ENCODE results near the gene ARID3A. TPM values are rescaled to one million over a fixed set of nuclear protein-coding genes. Genes with fewer than 3 reads are reported as not detected.
A peak's percentile ranks its signal among the peaks of the same experiment; 100 is the strongest.

ARID3A gene
- total and polyA plus RNA-seq, 7 donors: 2.3 to 6.7 (median 4.2) TPM

GRCh38 chr19:940591-941291 lies 14.9 kb downstream of the ARID3A start:
- TF ChIP-seq, protein P1, sequence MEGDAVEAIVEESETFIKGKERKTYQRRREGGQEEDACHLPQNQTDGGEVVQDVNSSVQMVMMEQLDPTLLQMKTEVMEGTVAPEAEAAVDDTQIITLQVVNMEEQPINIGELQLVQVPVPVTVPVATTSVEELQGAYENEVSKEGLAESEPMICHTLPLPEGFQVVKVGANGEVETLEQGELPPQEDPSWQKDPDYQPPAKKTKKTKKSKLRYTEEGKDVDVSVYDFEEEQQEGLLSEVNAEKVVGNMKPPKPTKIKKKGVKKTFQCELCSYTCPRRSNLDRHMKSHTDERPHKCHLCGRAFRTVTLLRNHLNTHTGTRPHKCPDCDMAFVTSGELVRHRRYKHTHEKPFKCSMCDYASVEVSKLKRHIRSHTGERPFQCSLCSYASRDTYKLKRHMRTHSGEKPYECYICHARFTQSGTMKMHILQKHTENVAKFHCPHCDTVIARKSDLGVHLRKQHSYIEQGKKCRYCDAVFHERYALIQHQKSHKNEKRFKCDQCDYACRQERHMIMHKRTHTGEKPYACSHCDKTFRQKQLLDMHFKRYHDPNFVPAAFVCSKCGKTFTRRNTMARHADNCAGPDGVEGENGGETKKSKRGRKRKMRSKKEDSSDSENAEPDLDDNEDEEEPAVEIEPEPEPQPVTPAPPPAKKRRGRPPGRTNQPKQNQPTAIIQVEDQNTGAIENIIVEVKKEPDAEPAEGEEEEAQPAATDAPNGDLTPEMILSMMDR (IDR thresholded peaks at IDR 0.05): no peak
- H3K27ac ChIP-seq: peak overlapping the region; percentile 80
- intact Hi-C loops (cut with DNase I): no loop called here
- no peaks in the 10 kb centered on the region for H3K9me3 ChIP-seq
- peaks cover 10% of the 10 kb centered on the region for H3K4me1 ChIP-seq
- peaks cover 0 to 1% (median 0%) of the 10 kb centered on the region in 3 donors for H3K27me3 ChIP-seq (ENCODE audit: insufficient read depth in 3 of 3, low read length in 2 of 3)
- WGBS, 3 donors: 23 to 38% (median 26%) methylated on average over 49 to 64 of the region's 64 CpGs
- peak; percentile 68 to 83 (median 78) for ATAC-seq
- peak overlapping the region; percentile 58 for H3K4me3 ChIP-seq
- DNase-seq: peak; percentile 75 to 83
- H3K36me3 ChIP-seq (ENCODE audit: insufficient read depth in 1 of 2, low read depth in 1 of 2): no peaks in the 10 kb centered on the region

DNA sequence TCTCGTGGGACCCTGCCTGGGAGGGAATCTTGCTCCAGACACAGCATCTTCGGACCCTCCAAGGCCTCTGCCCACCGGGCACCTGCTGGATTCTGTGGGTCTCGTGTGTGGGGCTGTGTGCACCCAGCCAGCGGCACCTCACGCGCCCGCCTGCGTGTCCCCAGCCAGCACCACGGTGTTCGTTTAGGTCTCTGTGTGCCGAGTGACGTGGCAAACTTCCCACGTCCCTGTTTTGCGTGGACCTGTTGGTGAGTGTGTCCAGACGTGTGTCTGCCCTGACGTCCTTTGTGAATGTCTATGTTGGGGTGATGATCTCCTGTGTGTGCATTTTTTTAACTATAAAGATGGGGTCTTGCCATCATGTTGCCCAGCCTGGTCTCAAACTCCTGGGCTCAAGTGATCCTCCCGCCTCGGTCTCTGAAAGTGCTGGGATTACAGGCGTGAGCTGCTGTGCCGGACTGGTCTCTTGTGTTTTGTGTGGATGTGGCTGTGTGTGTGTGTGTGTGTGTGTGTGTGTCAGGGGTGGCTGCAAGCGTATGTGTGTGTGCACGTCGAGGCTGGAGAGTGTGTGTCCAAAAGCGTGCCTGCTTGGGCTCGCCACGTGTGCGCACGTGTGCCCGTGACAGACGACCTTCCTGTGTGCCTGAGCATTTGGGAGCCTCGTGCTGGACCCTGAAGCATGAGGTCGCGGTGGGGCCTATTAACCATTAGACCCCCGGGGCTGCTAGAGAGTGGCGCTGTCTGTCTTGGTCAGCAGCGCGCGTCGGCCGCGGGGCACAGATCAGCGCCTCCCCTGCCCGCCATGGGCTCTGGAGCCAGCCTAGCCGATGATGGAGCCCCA lies 15.7 kb downstream of the ARID3A start:
- 55 to 64% (median 64%) methylated on average over 43 to 45 of the region's 45 CpGs for WGBS, 3 donors
- Histone ChIP-seq H3K27ac (peak overlapping the region; percentile 80), H3K27me3 (ENCODE audit: insufficient read depth in 3 of 3, low read length in 2 of 3) (peaks cover 0 to 1% (median 0%) of the 10 kb centered on the region in 3 donors), H3K4me3 (peak overlapping the region; percentile 58), H3K36me3 (ENCODE audit: insufficient read depth in 1 of 2, low read depth in 1 of 2) (no peaks in the 10 kb centered on the region), H3K9me3 (no peaks in the 10 kb centered on the region), H3K4me1 (peaks cover 10% of the 10 kb centered on the region)
- intact Hi-C loops (cut with DNase I): no loop called here
- DNase-seq (no peak), ATAC-seq (peak in 1 of 4 donors; percentile 6)
- TF ChIP-seq, protein P1 (IDR thresholded peaks at IDR 0.05): no peak

DNA sequence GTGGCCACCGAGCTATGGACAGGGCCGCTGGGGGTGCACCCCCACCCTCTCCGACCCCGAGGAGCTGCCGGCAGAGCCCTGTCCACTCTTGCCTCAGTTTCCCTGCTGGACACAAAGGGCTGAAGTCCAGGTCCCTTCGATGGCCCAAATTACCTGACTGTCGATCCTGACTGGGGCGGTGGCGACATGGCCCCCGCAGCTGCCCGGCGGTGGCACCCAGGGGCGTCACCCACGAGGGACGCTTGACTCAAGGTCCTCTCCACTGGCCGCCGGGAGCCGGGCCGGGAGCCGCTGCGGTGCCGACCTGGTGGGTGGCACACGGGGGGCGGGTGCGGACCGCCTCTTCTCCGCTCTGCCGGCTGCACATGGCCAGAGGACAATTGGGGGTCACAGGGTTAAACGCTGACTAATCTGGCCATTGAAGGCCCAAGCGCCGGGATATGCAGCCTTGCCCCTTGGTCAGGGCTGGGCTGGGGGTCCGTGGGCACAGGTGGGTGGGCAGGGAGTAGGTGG lies 16.4 kb downstream of the ARID3A start:
- H3K4me1 ChIP-seq: peaks cover 10% of the 10 kb centered on the region
- ATAC-seq: no peak
- no peak overlapping the region for H3K27ac ChIP-seq
- intact Hi-C loops (cut with DNase I): no loop called here
- no peaks in the 10 kb centered on the region for H3K9me3 ChIP-seq
- H3K4me3 ChIP-seq: no peak overlapping the region
- no peaks in the 10 kb centered on the region for H3K36me3 ChIP-seq (ENCODE audit: insufficient read depth in 1 of 2, low read depth in 1 of 2)
- DNase-seq: no peak
- H3K27me3 ChIP-seq (ENCODE audit: insufficient read depth in 3 of 3, low read length in 2 of 3): peaks cover 0 to 1% (median 0%) of the 10 kb centered on the region in 3 donors
- WGBS, 3 donors: 86 to 92% (median 91%) methylated on average over 32 of the region's 32 CpGs
- TF ChIP-seq, protein P1 (IDR thresholded peaks at IDR 0.05): no peak

DNA sequence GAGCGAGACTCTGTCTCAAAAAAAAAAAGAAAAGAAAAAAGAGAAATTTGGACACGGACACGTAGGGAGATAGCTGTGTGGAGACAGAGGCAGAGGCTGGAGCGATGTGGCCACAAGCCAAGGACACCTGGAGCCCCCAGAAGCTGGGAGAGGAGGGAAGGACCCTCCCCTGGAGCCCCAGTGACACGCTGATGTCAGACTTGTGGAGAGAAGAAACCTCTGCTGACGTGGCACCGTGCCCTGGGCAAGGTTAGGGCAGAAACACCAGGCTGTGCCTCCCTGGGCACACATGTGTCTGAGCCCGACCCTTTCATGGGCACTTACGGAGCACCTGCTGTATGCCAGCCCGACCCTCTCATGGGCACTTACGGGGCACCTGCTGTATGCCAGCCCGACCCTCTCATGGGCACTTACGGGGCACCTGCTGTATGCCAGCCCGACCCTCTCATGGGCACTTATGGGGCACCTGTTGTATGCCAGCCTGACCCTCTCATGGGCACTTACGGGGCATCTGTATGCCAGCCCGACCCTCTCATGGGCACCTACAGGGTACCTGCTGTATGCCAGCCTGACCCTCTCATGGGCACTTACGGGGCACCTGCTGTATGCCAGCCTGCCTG lies 17.8 kb downstream of the ARID3A start:
- no peaks in the 10 kb centered on the region for H3K36me3 ChIP-seq (ENCODE audit: insufficient read depth in 1 of 2, low read depth in 1 of 2)
- H3K4me3 ChIP-seq: no peak overlapping the region
- TF ChIP-seq, protein P1 (IDR thresholded peaks at IDR 0.05): no peak
- ATAC-seq (no peak), DNase-seq (no peak)
- H3K9me3 ChIP-seq: no peaks in the 10 kb centered on the region
- no peak overlapping the region for H3K27ac ChIP-seq
- peaks cover 10% of the 10 kb centered on the region for H3K4me1 ChIP-seq
- WGBS, 3 donors: 92 to 97% (median 96%) methylated on average over 17 of the region's 17 CpGs
- peaks cover 0 to 1% (median 0%) of the 10 kb centered on the region in 3 donors for H3K27me3 ChIP-seq (ENCODE audit: insufficient read depth in 3 of 3, low read length in 2 of 3)
- intact Hi-C loops (cut with DNase I): no loop called here
